IPS-20b (cell line): Measurements from ENCODE around the gene GNG11.
A peak's percentile ranks its signal among the peaks of the same experiment; 100 is the strongest.
"Not testable (repeated sequence)": the region's sequence is repeated elsewhere in the genome, so short reads cannot be mapped to it uniquely, and the experiment has no call there.

Experiments used
- H3K27ac ChIP-seq: one replicate; pipeline ENCODE4 v1.5.1; 2013; ENCODE audit warnings: low read length
- H3K27me3 ChIP-seq: 2 replicates; pipeline ENCODE4 v1.6.1; 2013; ENCODE audit warnings: mild to moderate bottlenecking, low read length, inconsistent platforms; ENCODE audit not compliant: insufficient read depth
- H3K36me3 ChIP-seq: 2 replicates; pipeline ENCODE4 v1.6.1; 2013; ENCODE audit warnings: low read depth, mild to moderate bottlenecking, inconsistent platforms, low read length, moderate library complexity; ENCODE audit not compliant: insufficient read depth
- H3K4me1 ChIP-seq: 2 replicates; pipeline ENCODE4 v1.6.1; 2013; ENCODE audit warnings: mild to moderate bottlenecking, control low read depth, inconsistent platforms, low read length, moderate library complexity; ENCODE audit not compliant: insufficient read depth
- H3K4me3 ChIP-seq: 2 replicates; pipeline ENCODE4 v1.5.1; 2013; ENCODE audit warnings: mild to moderate bottlenecking, low read length, inconsistent platforms
- H3K9ac ChIP-seq: 2 replicates; pipeline ENCODE4 v1.6.1; 2013; ENCODE audit warnings: low read depth, mild to moderate bottlenecking, inconsistent platforms, low read length, moderate library complexity
- H3K9me3 ChIP-seq: 2 replicates; pipeline ENCODE4 v1.6.1; 2013; ENCODE audit warnings: mild to moderate bottlenecking, low read depth, low read length, inconsistent platforms; ENCODE audit not compliant: insufficient read depth

Gene GNG11

DNA sequence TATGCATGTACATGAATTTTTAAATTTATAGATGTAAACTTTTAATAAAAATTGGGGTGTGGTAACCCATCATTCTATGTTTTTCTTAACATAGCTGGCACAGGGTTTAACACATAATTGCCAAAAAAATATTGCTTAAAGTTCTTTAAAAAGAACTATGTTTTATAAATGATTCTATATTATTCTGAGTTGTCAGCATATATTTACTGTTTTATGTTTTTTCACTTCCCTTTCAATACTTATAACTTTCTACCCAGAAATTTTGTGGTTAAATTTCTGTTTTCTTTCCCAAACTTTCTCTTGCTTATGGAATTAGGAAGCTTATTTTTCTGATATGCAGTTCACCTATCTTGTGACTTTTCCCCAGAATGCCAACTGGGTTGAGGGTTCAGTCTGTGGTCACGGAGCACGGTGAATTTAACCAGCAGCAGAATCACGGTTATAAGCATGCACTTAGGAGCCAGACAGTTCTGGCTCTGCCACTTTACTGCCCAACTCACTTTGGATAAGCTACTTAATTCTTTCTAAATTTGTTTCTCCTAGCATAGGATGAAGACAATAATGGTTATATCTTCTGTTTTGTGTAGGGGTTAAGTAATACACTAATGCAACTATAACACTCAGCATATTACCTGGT, 6.2 kb upstream of the GNG11 start:
- not testable (repeated sequence) for H3K4me3 ChIP-seq, H3K27ac ChIP-seq, H3K27me3 ChIP-seq, H3K4me1 ChIP-seq, H3K9ac ChIP-seq, H3K9me3 ChIP-seq, H3K36me3 ChIP-seq

- H3K27ac ChIP-seq, result not testable (repeated sequence)
Observed at GRCh38 chr7:93915888-93916287, 5.6 kb upstream of the GNG11 start.

GRCh38 chr7:93916315-93916714, 5.2 kb upstream of the GNG11 start:
- H3K9me3 ChIP-seq, H3K27ac ChIP-seq, H3K4me3 ChIP-seq, H3K36me3 ChIP-seq, H3K27me3 ChIP-seq, H3K4me1 ChIP-seq, H3K9ac ChIP-seq: not testable (repeated sequence)

More at GRCh38 chr7:93915888-93916287, 5.6 kb upstream of the GNG11 start:
- H3K9ac ChIP-seq, H3K9me3 ChIP-seq, H3K36me3 ChIP-seq, H3K4me3 ChIP-seq, H3K4me1 ChIP-seq, H3K27me3 ChIP-seq: not testable (repeated sequence)

GRCh38 chr7:93920496-93921182, 896 bp upstream of the GNG11 start:
- no peaks in the 10 kb centered on the region for H3K9me3 ChIP-seq
- no peak overlapping the region for H3K4me3 ChIP-seq
- H3K9ac ChIP-seq, result no peak overlapping the region
- H3K4me1 ChIP-seq, result peaks cover 14% of the 10 kb centered on the region
- H3K27me3 ChIP-seq, result peaks cover 13% of the 10 kb centered on the region; the same call in 1 of the 2 replicates
- H3K36me3 ChIP-seq, result no peaks in the 10 kb centered on the region
- no peak overlapping the region for H3K27ac ChIP-seq

DNA sequence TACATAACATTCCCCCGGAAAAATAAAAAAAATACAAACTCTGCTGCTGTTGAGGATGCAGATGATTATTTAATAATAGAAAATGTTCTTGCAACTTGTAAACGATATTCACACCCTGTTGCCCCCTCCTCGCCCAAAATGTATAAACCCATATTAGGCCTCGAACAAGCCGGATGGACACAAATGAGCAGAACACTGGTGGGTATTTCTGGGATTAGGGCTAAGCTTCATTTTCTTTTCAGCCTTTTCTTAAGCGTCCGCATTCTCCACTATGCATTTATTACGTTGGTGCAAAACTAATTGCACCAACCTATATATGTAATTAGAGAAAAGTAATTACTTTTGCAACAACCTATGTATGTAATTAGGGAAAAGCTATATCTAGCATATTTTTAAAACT, 349 bp upstream of the GNG11 start:
- Histone ChIP-seq H3K9ac (peak overlapping the region; percentile 71; the same call in 1 of the 2 replicates), H3K4me1 (peaks cover 14% of the 10 kb centered on the region), H3K27me3 (peaks cover 13% of the 10 kb centered on the region; the same call in 1 of the 2 replicates), H3K9me3 (no peaks in the 10 kb centered on the region), H3K36me3 (no peaks in the 10 kb centered on the region), H3K4me3 (peak overlapping the region; percentile 74), H3K27ac (no peak overlapping the region)

DNA sequence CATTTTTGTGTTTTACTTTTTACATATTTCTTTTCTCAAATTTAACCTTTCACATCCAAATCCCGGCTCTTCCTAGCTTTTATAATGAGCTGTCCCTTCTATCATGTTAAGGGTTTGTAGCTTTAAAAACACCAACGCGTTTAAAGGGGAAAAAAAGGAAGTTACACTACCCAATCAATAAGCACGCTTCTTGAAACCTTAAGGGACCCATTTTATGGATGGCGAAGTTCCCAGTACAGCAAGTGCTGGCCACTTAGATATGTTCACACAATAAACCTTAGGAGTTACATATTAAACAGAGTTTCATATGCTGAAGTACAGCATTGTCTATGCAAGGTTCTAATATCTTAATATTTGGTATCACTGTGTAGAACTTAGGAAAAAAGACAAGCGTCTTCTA, 1.8 kb downstream of the GNG11 start:
- Histone ChIP-seq H3K9me3 (no peaks in the 10 kb centered on the region), H3K4me3 (no peak overlapping the region), H3K27me3 (peaks cover 13% of the 10 kb centered on the region; the same call in 1 of the 2 replicates), H3K9ac (no peak overlapping the region), H3K27ac (no peak overlapping the region), H3K4me1 (peaks cover 14% of the 10 kb centered on the region), H3K36me3 (no peaks in the 10 kb centered on the region)

GRCh38 chr7:93923942-93924341, 2.4 kb downstream of the GNG11 start:
- peaks cover 13% of the 10 kb centered on the region; the same call in 1 of the 2 replicates for H3K27me3 ChIP-seq
- H3K9me3 ChIP-seq, result no peaks in the 10 kb centered on the region
- no peaks in the 10 kb centered on the region for H3K36me3 ChIP-seq
- H3K9ac ChIP-seq, result no peak overlapping the region
- H3K27ac ChIP-seq, result no peak overlapping the region
- H3K4me3 ChIP-seq, result no peak overlapping the region
- peaks cover 14% of the 10 kb centered on the region for H3K4me1 ChIP-seq

GRCh38 chr7:93926800-93927199, 5.3 kb downstream of the GNG11 start:
- no peak overlapping the region for H3K27ac ChIP-seq
- no peaks in the 10 kb centered on the region for H3K9me3 ChIP-seq
- peaks cover 8% of the 10 kb centered on the region; the same call in 1 of the 2 replicates for H3K27me3 ChIP-seq
- H3K36me3 ChIP-seq, result no peaks in the 10 kb centered on the region
- peaks cover 5% of the 10 kb centered on the region; the same call in 1 of the 2 replicates for H3K4me1 ChIP-seq
- no peak overlapping the region for H3K4me3 ChIP-seq
- H3K9ac ChIP-seq, result no peak overlapping the region

DNA sequence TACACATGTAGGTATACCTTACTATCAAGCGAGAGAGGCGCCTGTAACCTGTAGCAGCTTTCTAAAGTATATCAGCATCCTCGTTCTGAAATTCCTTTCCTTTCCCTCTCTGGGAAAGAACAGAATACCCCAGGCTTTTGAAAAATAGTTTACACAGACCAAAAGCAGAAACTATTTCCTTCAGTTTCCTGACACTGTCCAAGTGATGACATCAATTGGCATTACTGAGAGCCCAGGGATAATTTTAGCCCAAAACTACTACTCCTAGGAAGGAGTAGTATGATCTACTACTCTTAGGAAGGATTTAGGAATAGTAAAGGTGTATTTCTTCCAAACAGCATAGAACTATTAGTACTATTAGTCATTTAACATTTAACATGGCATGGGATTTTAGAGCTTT, 6.0 kb downstream of the GNG11 start:
- no peaks in the 10 kb centered on the region for H3K4me1 ChIP-seq
- no peak overlapping the region for H3K27ac ChIP-seq
- H3K9me3 ChIP-seq, result no peaks in the 10 kb centered on the region
- no peak overlapping the region for H3K9ac ChIP-seq
- H3K4me3 ChIP-seq, result no peak overlapping the region
- H3K27me3 ChIP-seq, result peaks cover 2% of the 10 kb centered on the region; the same call in 1 of the 2 replicates
- no peaks in the 10 kb centered on the region for H3K36me3 ChIP-seq

GRCh38 chr7:93931655-93932054, 10.1 kb downstream of the GNG11 start:
- Histone ChIP-seq H3K36me3 (no peaks in the 10 kb centered on the region), H3K4me3 (no peak overlapping the region), H3K9ac (no peak overlapping the region), H3K27ac (no peak overlapping the region), H3K27me3 (no peaks in the 10 kb centered on the region), H3K9me3 (no peaks in the 10 kb centered on the region), H3K4me1 (no peaks in the 10 kb centered on the region)

DNA sequence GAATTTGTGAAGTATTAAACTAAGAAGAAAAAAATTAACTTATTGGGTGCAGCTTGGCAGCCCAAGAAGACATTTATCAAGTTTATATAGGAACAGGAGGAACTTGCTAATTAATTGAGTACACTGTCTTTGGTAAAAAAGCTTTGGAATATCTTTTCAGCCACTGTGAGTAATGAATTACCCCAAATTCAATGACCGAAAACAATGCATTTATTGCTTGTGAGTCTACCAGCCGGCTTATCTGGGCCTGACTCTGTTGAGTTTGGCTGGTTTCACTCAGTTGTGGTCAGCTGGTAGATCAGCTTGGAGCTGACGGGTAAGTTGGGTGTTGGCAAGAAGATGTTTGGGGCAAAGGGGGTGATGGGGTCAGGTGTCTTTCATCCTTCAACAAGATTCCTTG, 11.6 kb downstream of the GNG11 start:
- H3K27ac ChIP-seq, result no peak overlapping the region
- no peak overlapping the region for H3K4me3 ChIP-seq
- H3K27me3 ChIP-seq, result no peaks in the 10 kb centered on the region
- no peaks in the 10 kb centered on the region for H3K4me1 ChIP-seq
- no peak overlapping the region for H3K9ac ChIP-seq
- H3K9me3 ChIP-seq, result no peaks in the 10 kb centered on the region
- no peaks in the 10 kb centered on the region for H3K36me3 ChIP-seq

DNA sequence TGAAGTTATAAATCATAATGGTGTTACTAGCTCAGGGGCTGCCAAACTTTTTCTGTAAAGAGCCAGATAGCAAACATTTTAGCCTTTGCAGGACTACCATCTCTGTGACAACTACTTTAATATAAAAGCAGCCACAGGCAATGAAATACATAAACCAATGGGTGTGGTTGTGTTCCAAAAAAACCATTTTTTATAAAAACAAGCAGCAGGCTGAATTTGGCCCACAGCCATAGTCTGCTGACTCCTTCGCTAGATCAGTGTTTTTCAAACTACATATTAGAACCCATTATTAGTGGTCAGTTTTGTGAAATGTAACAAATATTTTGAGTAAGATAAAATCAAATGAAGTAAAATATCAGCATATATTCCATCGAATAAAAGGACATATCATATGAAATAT, 13.6 kb downstream of the GNG11 start:
- Histone ChIP-seq H3K27me3 (no peaks in the 10 kb centered on the region), H3K27ac (no peak overlapping the region), H3K4me1 (no peaks in the 10 kb centered on the region), H3K36me3 (no peaks in the 10 kb centered on the region), H3K4me3 (no peak overlapping the region), H3K9me3 (no peaks in the 10 kb centered on the region), H3K9ac (no peak overlapping the region)
